HEK293T (cell line): ENCODE measurements around the gene NGFR.

Experiments
- BHLHE40 ChIP-seq: fragments of 450-650 bp; IDR thresholded peaks from 2 replicates; pipeline ENCODE4 v1.6.1; 2016; ENCODE audit warnings: mild to moderate bottlenecking, moderate library complexity, borderline replicate concordance
- FOXM1 ChIP-seq: fragments of 450-650 bp; IDR thresholded peaks from 2 replicates; pipeline ENCODE4 v1.6.1; 2017; ENCODE audit warnings: mild to moderate bottlenecking, borderline replicate concordance
- LEF1 ChIP-seq: fragments of 450-650 bp; IDR thresholded peaks from 2 replicates; pipeline ENCODE4 v1.6.1; 2017; ENCODE audit warnings: mild to moderate bottlenecking, borderline replicate concordance
- NFRKB ChIP-seq: fragments of 450-650 bp; IDR thresholded peaks from 2 replicates; pipeline ENCODE4 v1.6.1; 2016; ENCODE audit warnings: mild to moderate bottlenecking, moderate library complexity
- PKNOX1 ChIP-seq: fragments of 450-650 bp; IDR thresholded peaks from 2 replicates; pipeline ENCODE4 v1.6.1; 2016
- SP1 ChIP-seq: fragments of 450-650 bp; IDR thresholded peaks from 2 replicates; pipeline ENCODE4 v1.6.1; 2017

DNA sequence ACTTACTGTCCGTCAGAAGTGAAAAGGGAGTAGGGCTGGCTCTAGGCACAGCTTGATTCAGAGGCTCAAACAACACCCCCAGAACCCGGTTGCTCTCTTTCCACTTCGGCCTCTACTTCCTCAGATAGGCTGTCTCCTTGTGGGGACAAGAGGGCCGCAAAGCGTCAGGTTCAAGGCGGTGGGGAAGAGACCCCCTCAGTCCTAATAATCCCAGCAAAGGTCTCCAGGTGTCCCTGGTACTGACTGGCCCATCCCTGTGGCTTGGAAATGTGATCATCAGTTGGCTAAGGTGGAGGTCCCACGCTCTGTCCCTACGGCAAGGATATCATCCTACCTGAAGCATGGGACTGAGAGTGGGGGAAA is 26.0 kb downstream of the NGFR start:
- no peak for TF ChIP-seq NFRKB
- no peak for TF ChIP-seq LEF1
- TF ChIP-seq BHLHE40 = no peak
- no peak for TF ChIP-seq PKNOX1
- no peak for TF ChIP-seq SP1
- TF ChIP-seq FOXM1 = no peak
